T-helper 1 cell treated with Interleukin-12 subunit alpha and Interleukin-12 subunit beta and Interleukin-4 antibody, amounts not matched to agents 30 μg/mL and 1 μg/mL, for 36 hours (primary cell): Measurements from ENCODE around the gene ARRDC5.
A peak's percentile ranks its signal among the peaks of the same experiment; 100 is the strongest.
"Not testable (repeated sequence)": the region's sequence is repeated elsewhere in the genome, so short reads cannot be mapped to it uniquely, and the experiment has no call there.

Source experiments
- H3K27ac Mint-ChIP-seq: one replicate; pipeline ENCODE4 v1.8.0; 2021; ENCODE audit warnings: mild to moderate bottlenecking, mixed read lengths
- H3K27me3 Mint-ChIP-seq: one replicate; pipeline ENCODE4 v1.8.0; 2021; ENCODE audit warnings: low read depth, mixed read lengths
- H3K36me3 Mint-ChIP-seq: one replicate; pipeline ENCODE4 v1.8.0; 2021; ENCODE audit warnings: low read depth, mixed read lengths
- H3K4me1 Mint-ChIP-seq: one replicate; pipeline ENCODE4 v1.8.0; 2021; ENCODE audit warnings: low read depth, mixed read lengths
- H3K4me3 Mint-ChIP-seq: one replicate; pipeline ENCODE4 v1.8.0; 2021; ENCODE audit warnings: mild to moderate bottlenecking, moderate library complexity, mixed read lengths
- H3K9me3 Mint-ChIP-seq: one replicate; pipeline ENCODE4 v1.8.0; 2021; ENCODE audit warnings: mixed read lengths

Gene ARRDC5

DNA sequence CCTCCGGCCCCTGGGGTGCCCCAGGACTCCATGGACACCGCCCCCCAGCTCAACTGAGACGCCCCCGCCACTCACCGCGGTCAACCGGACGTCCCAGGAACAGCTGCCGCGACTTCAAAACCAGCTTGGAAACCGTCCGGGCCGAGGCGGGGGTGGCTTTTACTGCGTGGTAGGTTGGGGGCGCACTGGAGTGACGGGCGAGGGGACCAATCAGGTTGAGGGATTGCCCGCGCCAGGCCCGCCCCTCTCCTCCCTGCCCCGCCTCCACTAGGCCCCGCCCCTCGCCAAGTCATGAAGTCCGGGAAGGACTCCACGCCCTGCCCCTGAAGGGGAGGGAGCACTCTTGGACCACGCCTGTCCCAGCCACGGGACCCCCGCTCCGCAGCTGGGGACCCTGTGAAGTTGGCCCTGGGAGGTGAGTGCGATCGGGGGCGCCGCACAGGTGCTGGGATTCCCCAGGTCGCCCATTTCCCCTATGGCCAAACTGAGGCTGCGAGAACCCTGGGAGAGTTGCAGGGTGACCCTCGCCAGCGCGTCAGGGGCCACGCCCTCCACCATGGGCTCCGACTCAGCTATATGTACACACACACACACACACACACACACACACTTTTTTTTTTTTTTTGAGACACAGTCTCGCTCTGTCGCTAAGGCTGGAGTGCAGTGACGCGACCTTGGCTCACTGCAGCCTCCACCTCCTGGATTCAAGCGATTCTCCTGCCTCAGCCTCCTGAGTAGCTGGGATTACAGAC is 35.0 kb downstream of the ARRDC5 start, which contains the start of gene PLIN3:
Gene PLIN3, minus strand, starts transcription at position 134 of the 752 bp plus-strand sequence. CDS start 6,273 bp downstream, outside the sequence.
- Mint-ChIP-seq H3K4me3 (peak within 1 kb of the TSS; percentile 83), H3K36me3 (no peaks in the 10 kb centered on the region), H3K27ac (peak within 1 kb of the TSS; percentile 62), H3K9me3 (no peaks in the 10 kb centered on the region), H3K4me1 (peaks cover 23% of the 10 kb centered on the region), H3K27me3 (peaks cover 2% of the 10 kb centered on the region)

DNA sequence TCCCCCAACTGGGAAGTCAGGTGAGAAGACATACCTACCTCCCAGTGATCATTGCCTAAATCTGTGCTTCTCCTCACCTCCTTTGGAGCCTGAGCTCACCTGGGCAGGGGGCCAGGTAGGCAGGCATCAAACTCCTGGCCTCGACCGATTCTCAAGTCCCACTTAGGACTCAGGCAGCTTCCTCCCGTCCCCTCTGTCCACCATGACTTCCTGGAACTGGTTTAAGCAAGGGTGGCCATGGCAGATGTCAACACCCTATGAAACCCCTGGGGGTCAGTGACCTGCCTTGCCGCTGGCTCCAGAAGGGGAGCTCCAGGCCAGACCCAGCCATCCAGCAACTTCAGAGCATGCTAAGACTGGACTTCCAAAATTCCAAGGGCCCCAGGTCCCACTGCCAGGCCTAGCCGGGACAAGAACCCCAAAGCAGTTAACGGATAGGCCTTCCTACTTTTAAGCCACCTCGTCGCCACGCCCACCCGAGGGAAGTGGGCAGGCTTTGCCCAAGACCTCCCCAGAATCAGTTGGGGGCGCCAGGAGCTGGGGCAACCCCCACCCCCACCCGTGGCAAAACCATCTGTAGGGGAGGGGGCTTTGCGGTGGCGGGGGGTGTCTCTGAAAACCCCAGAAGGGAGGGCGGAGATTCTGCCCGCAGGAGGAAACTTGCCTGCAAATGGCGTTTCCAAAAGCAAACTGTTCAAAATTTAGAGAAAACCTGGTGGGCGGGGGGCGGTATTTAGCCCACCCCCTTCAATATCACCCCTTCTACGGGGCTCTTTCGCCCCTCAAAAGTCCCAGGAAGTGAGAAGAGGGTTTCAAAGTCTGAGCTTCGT is 35.9 kb downstream of the ARRDC5 start:
- no peaks in the 10 kb centered on the region for H3K9me3 Mint-ChIP-seq
- H3K27ac Mint-ChIP-seq = peak overlapping the region; percentile 49
- peak overlapping the region; percentile 83 for H3K4me3 Mint-ChIP-seq
- H3K36me3 Mint-ChIP-seq = no peaks in the 10 kb centered on the region
- H3K4me1 Mint-ChIP-seq = peaks cover 21% of the 10 kb centered on the region
- no peaks in the 10 kb centered on the region for H3K27me3 Mint-ChIP-seq

DNA sequence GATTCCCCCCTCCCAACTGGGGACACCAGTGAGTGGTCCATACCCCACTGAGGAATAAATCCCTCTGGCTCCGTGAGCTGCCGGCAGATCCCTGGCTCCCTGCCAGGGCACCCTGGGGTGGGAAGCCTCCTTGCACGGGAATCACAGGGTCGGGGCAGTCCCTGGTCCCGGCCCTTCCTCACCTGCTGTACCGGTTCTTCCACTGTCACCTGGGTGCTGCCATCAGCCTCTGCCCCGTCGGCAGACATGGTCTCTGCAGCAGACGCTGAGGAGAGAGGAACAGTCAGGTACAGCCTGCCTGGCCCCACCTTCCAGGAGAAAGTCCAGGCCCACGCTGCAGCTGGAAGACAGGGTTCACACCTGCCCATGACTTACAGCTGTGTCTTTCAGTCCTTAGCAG is 41.5 kb downstream of the ARRDC5 start:
- H3K27ac Mint-ChIP-seq = no peak overlapping the region
- H3K27me3 Mint-ChIP-seq = no peaks in the 10 kb centered on the region
- H3K36me3 Mint-ChIP-seq = no peaks in the 10 kb centered on the region
- H3K4me1 Mint-ChIP-seq = peaks cover 6% of the 10 kb centered on the region
- H3K9me3 Mint-ChIP-seq = no peaks in the 10 kb centered on the region
- no peak overlapping the region for H3K4me3 Mint-ChIP-seq

DNA sequence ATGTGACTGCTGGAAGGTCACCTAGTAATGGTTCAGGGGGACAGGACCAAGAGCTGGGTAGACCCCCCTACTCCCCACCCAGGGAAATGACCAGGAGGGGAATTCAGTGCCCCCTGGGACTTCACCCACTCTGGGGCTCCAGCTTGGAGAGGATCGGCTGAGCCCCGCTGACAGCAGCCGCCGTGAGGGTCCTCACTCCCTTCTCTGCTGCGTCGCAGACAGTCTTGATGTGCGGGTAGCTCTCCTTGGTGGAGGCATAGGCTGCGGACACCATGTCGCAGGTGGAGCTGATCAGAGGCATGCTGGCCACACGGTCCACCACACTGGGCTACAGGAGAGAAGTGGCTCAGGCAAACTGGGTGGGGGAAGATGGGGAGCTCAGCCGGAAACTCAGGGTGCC is 43.0 kb downstream of the ARRDC5 start:
- H3K4me1 Mint-ChIP-seq = peaks cover 5% of the 10 kb centered on the region
- H3K9me3 Mint-ChIP-seq = no peaks in the 10 kb centered on the region
- no peaks in the 10 kb centered on the region for H3K36me3 Mint-ChIP-seq
- no peak overlapping the region for H3K27ac Mint-ChIP-seq
- no peaks in the 10 kb centered on the region for H3K27me3 Mint-ChIP-seq
- no peak overlapping the region for H3K4me3 Mint-ChIP-seq

DNA sequence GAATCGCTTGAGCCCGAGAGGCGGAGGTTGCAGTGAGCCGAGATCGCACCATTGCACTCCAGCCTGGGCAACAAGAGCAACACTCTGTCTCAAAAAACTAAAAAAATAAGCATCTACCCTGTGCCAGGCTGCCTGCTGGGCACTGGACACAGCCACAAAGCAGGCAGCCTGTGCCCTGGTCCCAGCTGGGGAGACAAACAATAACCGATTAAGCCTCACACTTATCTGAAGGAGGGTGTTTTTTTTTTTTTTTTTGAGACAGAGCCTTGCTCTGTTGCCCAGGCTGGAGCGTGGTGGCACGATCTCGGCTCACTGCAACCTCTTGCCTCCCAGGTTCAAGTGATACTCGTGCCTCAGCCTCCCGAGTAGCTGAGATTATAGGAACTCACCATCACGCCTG is 46.2 kb downstream of the ARRDC5 start:
- H3K27me3 Mint-ChIP-seq, H3K9me3 Mint-ChIP-seq, H3K4me3 Mint-ChIP-seq, H3K27ac Mint-ChIP-seq, H3K36me3 Mint-ChIP-seq, H3K4me1 Mint-ChIP-seq: not testable (repeated sequence)

DNA sequence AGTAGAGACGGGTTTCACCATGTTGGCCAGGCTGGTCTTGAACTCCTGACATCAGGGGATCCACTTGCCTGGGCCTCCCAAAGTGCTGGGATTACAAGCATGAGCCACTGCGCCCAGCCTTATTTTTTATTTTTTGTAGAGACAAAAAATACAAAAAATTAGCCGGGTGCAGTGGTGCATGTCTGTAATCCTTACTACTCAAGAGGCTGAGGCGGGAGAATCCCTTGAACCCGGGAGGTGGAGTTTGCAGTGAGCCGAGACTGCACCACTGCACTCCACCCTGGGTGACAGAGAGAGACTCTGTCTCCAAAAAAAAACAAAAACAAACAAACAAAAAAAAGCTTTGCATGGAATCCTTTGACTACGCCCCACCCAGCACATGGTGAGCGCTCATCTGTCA is 49.2 kb downstream of the ARRDC5 start:
- H3K36me3 Mint-ChIP-seq, H3K27ac Mint-ChIP-seq, H3K4me3 Mint-ChIP-seq, H3K27me3 Mint-ChIP-seq, H3K9me3 Mint-ChIP-seq, H3K4me1 Mint-ChIP-seq: not testable (repeated sequence)

DNA sequence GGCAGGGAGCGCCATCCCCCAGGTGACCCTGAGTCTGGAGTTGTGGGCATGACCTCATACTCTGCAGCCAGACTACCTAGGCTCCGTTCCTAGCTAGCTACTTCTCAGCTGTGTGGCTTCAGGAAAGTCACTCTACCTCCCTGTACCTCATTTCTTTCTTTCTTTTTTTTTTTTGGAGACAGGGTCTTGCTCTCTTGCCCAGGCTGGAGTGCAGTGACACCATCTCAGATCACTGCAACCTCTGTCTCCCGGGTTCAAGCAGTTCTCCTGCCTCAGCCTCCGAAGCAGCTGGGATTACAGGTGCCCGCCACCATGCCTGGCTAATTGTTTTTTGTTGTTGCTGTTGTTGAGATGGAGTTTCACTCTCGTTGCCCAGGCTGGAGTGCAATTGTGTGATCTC is 50.2 kb downstream of the ARRDC5 start:
- no peaks in the 10 kb centered on the region for H3K9me3 Mint-ChIP-seq
- H3K4me1 Mint-ChIP-seq = no peaks in the 10 kb centered on the region
- H3K4me3 Mint-ChIP-seq = no peak overlapping the region
- H3K27ac Mint-ChIP-seq = no peak overlapping the region
- H3K27me3 Mint-ChIP-seq = no peaks in the 10 kb centered on the region
- H3K36me3 Mint-ChIP-seq = peaks cover 3% of the 10 kb centered on the region

DNA sequence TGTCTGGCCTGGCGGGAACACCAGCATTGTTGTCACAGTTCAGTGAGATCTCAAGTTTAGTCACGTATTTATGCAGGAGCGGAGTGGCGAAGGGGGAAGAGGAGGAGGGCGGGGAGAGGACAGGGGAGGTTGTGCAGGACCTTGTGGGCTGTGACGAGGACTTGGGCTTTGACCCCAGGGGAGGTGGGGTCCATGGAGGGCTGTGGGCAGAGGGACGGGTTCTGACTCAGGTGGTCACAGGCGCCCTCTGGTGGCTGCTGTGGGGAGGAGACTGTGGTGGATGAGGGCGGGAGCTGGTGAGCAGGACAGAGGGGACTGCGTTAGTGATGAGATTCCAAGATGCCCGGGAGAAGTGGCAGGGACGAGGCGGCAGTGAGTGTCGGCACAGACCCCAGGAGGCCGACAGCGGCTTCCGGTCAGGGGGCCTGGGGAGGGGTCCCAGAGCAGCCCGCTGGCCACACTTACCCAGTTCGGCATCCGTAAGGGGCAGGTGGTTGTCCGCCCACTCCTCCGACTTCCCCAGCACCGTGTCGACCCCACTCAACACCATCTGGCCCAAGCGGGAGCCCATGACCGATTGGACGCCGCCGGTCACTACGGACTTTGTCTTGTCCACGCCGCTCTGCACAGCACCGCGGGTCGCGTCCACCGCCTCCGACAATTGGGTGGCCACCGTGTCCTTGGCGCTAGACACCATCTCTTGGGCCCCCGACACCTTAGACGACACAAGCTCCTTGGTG is 51.0 kb downstream of the ARRDC5 start:
- Mint-ChIP-seq H3K4me3 (no peak overlapping the region), H3K4me1 (no peaks in the 10 kb centered on the region), H3K27ac (no peak overlapping the region), H3K9me3 (no peaks in the 10 kb centered on the region), H3K36me3 (peaks cover 3% of the 10 kb centered on the region), H3K27me3 (no peaks in the 10 kb centered on the region)

DNA sequence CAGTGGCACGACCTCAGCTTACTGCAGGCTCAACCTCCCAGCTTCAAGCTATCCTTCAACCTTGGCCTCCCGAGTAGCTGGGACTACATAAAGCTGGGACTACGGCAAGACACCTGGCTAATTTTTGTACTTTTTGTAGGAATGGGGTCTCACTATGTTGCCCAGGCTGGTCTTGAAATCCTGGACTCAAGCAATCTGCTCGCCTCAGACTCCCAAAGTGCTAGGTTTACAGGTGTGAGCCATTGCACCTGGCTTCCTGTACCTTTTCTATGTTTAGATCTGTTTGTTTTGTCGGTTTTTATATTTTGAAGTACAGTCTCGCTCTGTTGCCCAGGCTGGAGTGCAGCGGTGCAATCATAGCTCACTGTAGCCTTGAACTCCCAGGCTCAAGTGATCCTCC is 53.7 kb downstream of the ARRDC5 start:
- H3K36me3 Mint-ChIP-seq = peaks cover 7% of the 10 kb centered on the region
- H3K4me3 Mint-ChIP-seq = no peak overlapping the region
- no peaks in the 10 kb centered on the region for H3K4me1 Mint-ChIP-seq
- no peak overlapping the region for H3K27ac Mint-ChIP-seq
- no peaks in the 10 kb centered on the region for H3K9me3 Mint-ChIP-seq
- H3K27me3 Mint-ChIP-seq = no peaks in the 10 kb centered on the region

DNA sequence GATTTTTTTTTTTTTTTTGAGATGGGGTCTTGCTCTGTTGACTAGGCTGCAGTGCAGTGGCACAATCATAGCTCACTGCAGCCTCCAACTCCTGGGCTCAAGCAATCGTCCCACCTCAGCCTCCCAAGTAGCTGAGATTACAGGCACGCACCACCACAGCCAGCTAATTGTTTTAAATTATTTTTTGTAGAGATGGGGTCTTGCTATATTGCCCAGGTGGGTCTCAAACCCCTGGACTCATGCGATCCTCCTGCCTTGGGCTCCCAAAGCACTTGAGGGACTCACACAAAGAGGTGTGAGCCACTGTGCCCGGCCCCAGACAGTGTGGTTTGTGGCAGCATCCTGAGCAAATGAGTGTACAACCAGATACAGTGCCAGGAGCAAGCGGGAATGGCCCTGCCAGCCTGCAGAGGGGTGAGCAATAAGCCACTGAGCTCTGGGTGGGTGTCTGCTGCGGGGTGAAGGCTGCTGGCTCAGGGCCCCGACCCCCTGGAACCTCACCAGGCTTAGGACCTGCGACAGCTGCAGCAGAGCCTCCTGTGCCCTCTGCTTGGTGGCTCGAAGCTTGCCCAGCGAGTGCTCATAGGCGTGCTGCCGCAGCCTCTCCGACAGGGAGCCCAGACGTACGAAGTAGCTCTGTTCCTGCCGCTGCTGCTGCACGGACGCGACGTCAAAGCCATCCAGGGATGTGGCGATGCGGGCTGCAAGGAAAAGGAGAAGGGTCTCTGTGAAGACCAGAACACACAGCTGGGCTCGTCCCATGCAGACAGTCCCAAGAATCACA is 55.3 kb downstream of the ARRDC5 start:
- H3K4me3 Mint-ChIP-seq = no peak overlapping the region
- no peak overlapping the region for H3K27ac Mint-ChIP-seq
- peaks cover 8% of the 10 kb centered on the region for H3K36me3 Mint-ChIP-seq

DNA sequence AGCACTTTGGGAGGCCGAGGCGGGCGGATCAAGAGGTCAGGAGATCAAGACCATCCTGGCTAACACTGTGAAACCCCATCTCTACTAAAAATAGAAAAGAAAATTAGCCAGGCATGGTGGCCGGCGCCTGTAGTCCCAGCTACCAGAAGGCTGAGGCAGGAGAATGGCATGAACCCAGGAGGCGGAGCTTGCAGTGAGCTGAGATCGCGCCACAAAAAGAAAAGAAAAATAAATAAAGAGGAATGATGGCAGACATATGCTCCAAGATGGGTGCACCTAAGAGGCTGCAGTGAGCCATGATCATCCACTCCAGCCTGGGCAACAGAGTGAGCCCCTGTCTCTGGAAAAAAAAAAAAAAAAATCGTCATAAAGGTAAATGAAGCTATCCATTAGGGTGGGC is 56.7 kb downstream of the ARRDC5 start:
- H3K4me3 Mint-ChIP-seq, H3K27me3 Mint-ChIP-seq, H3K9me3 Mint-ChIP-seq, H3K27ac Mint-ChIP-seq, H3K4me1 Mint-ChIP-seq: not testable (repeated sequence)
- peaks cover 11% of the 10 kb centered on the region for H3K36me3 Mint-ChIP-seq

More for the DNA sequence above, 55.3 kb downstream of the ARRDC5 start:
- Mint-ChIP-seq H3K9me3 (no peaks in the 10 kb centered on the region), H3K27me3 (no peaks in the 10 kb centered on the region), H3K4me1 (no peaks in the 10 kb centered on the region)

- no peak overlapping the region for H3K4me3 Mint-ChIP-seq
- peaks cover 10% of the 10 kb centered on the region for H3K4me1 Mint-ChIP-seq
- H3K9me3 Mint-ChIP-seq = no peaks in the 10 kb centered on the region
- H3K27ac Mint-ChIP-seq = no peak overlapping the region
- H3K27me3 Mint-ChIP-seq = no peaks in the 10 kb centered on the region
- H3K36me3 Mint-ChIP-seq = peaks cover 17% of the 10 kb centered on the region
These were observed 58.1 kb downstream of the ARRDC5 start for GRCh38 chr19:4844348-4845179.

DNA sequence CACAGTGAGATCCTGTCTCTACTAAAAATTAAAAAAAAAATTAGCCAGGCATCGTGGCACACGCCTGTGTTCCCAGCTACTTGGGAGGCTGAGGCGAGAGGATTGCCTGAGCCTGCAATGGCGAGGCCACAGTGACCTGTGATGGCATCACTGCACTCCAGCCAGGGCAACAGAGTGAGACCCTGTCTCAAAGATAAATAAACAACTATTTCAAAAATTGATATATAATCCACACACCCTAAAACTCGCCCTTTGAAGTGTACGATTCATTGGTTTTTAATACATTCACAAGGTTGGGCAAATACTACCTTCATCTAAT is 59.1 kb downstream of the ARRDC5 start:
- Mint-ChIP-seq H3K4me3 (no peak overlapping the region), H3K9me3 (no peaks in the 10 kb centered on the region), H3K4me1 (peaks cover 10% of the 10 kb centered on the region), H3K36me3 (peaks cover 24% of the 10 kb centered on the region), H3K27ac (no peak overlapping the region), H3K27me3 (no peaks in the 10 kb centered on the region)
